HCT116 (cell line): ENCODE results near the gene TOR4A. TPM values are rescaled to one million over a fixed set of nuclear protein-coding genes. Genes with fewer than 3 reads are reported as not detected.

Source experiments
- ATAC-seq: fragments of 200-7000 bp; cut with Tn5 transposase; 2 replicates; pipeline ENCODE4 v1.9.1; 2020; ENCODE audit warnings: mild to moderate bottlenecking, moderate library complexity
- BruUV-seq: library from RNA; stranded (reverse); fragments of 400-500 nt; replicated peaks from 2 replicates; lab custom pipeline; 2021; lab: Mats Ljungman, UMichigan
- CTCF ChIA-PET: fragments of 300-600 bp; sonication (Branson Sonifier 250); formaldehyde crosslinking; loops from one replicate; lab custom pipeline; 2021; ENCODE audit warnings: antibody characterized with exemption; lab: Charles Lee
- POLR2A ChIA-PET: fragments of 300-600, 350-600 bp; sonication (Branson Sonifier 250); formaldehyde crosslinking; loops from one replicate; lab custom pipeline; 2021; ENCODE audit warnings: antibody characterized with exemption; lab: Charles Lee
- RAD21 ChIA-PET, 2 experiments: fragments of 300-600 bp; sonication (Branson Sonifier 250); formaldehyde crosslinking; loops; one replicate each; lab custom pipeline; 2023; ENCODE audit warnings: low total read pairs in 2 of 2; ENCODE audit not compliant: uncharacterized antibody in 2 of 2, unreplicated experiment in 2 of 2, low non-redundant PET in 1 of 2; lab: Charles Lee
- DNase-seq: peaks from one replicate; pipeline ENCODE4 v3.0.0-alpha.2; 2010; ENCODE audit warnings: low read depth, low spot score
- H2AFZ ChIP-seq: fragments of 200-600 bp; shearing (Covaris generic), sonication (generic); 2 replicates; pipeline ENCODE4 v1.6.1; 2017; ENCODE audit warnings: low read depth, mixed run types, mixed read lengths, antibody characterized with exemption, low read length; ENCODE audit not compliant: poor library complexity, severe bottlenecking
- H3K27ac ChIP-seq: 2 replicates; pipeline ENCODE4 v1.5.1; 2012; ENCODE audit warnings: low read depth, low read length
- H3K27me3 ChIP-seq: fragments of 200-600 bp; sonication (generic); 2 replicates; pipeline ENCODE4 v1.6.1; 2016; ENCODE audit warnings: mixed run types, low read length, mixed read lengths; ENCODE audit not compliant: insufficient read depth
- H3K36me3 ChIP-seq, 2 experiments: fragments of 200-500 bp in 1 of 2; fragments of 200-600 bp in 1 of 2; sonication (Bioruptor generic) in 1 of 2; sonication (generic) in 1 of 2; 2 replicates each; pipeline versions ENCODE4 v1.5.1 to v1.6.1; 2014 to 2016; ENCODE audit warnings: low read length in 2 of 2, inconsistent platforms in 1 of 2, mixed read lengths in 1 of 2, mixed run types in 1 of 2; ENCODE audit not compliant: insufficient read depth in 2 of 2, control insufficient read depth in 1 of 2
- H3K4me1 ChIP-seq, 2 experiments: fragments of 200-600 bp in 1 of 2; sonication (generic) in 1 of 2; 2 replicates each; pipeline versions ENCODE4 v1.5.1 to v1.6.1; 2012 to 2017; ENCODE audit warnings: low read length in 2 of 2, inconsistent platforms in 1 of 2, mild to moderate bottlenecking in 1 of 2, mixed read lengths in 1 of 2, mixed run types in 1 of 2, moderate library complexity in 1 of 2; ENCODE audit not compliant: insufficient read depth in 2 of 2, control insufficient read depth in 1 of 2
- H3K4me2 ChIP-seq: fragments of 200-600 bp; sonication (generic); 2 replicates; pipeline ENCODE4 v1.6.1; 2017; ENCODE audit warnings: mixed run types, low read length, mixed read lengths
- H3K4me3 ChIP-seq, 2 experiments: fragments of 200-600 bp in 1 of 2; sonication (generic) in 1 of 2; replicated peaks in 1 of 2; 2 replicates each; pipeline ENCODE4 v1.5.1; 2011 to 2016; ENCODE audit warnings: low read length in 2 of 2, control low read depth in 1 of 2, low read depth in 1 of 2, mild to moderate bottlenecking in 1 of 2, mixed read lengths in 1 of 2, mixed run types in 1 of 2
- H3K79me2 ChIP-seq: fragments of 200-600 bp; sonication (generic); 2 replicates; pipeline ENCODE4 v1.6.1; 2017; ENCODE audit warnings: mild to moderate bottlenecking, mixed run types, low read length, moderate library complexity, mixed read lengths; ENCODE audit not compliant: insufficient read depth
- H3K9ac ChIP-seq: fragments of 200-600 bp; sonication (generic); 2 replicates; pipeline ENCODE4 v1.6.1; 2016; ENCODE audit warnings: low read length, mixed read lengths
- H3K9me2 ChIP-seq: fragments of 200-600 bp; sonication (generic), shearing (Covaris generic); 2 replicates; pipeline ENCODE4 v1.6.1; 2017; ENCODE audit warnings: mixed run types, mild to moderate bottlenecking, moderate library complexity; ENCODE audit not compliant: insufficient read depth
- H3K9me3 ChIP-seq, 2 experiments: fragments of 200-500 bp in 1 of 2; fragments of 200-600 bp in 1 of 2; sonication (Bioruptor generic) in 1 of 2; sonication (generic) in 1 of 2; 2 replicates each; pipeline ENCODE4 v1.6.1; 2014 to 2017; ENCODE audit warnings: low read length in 2 of 2, mixed read lengths in 2 of 2, inconsistent platforms in 1 of 2, low read depth in 1 of 2, mild to moderate bottlenecking in 1 of 2, mixed run types in 1 of 2, moderate library complexity in 1 of 2; ENCODE audit not compliant: control insufficient read depth in 1 of 2, insufficient read depth in 1 of 2
- H4K20me1 ChIP-seq: fragments of 200-600 bp; sonication (generic), shearing (Covaris generic); 2 replicates; pipeline ENCODE4 v1.6.1; 2017; ENCODE audit warnings: mixed run types, mild to moderate bottlenecking, moderate library complexity; ENCODE audit not compliant: insufficient read depth
- CBX3 ChIP-seq: IDR thresholded peaks from 2 replicates; pipeline ENCODE4 v1.6.1; 2012; ENCODE audit warnings: low read depth
- CEBPB ChIP-seq: IDR thresholded peaks from 2 replicates; pipeline ENCODE4 v1.6.1; 2012; ENCODE audit warnings: low read depth
- EGR1 ChIP-seq: IDR thresholded peaks from 2 replicates; pipeline ENCODE4 v1.6.1; 2012; ENCODE audit warnings: low read depth
- ELF1 ChIP-seq: IDR thresholded peaks from 2 replicates; pipeline ENCODE4 v1.6.1; 2012; ENCODE audit warnings: low read depth, borderline replicate concordance
- JUND ChIP-seq: IDR thresholded peaks from 2 replicates; pipeline ENCODE4 v1.6.1; 2012
- POLR2A ChIP-seq: IDR thresholded peaks from 2 replicates; pipeline ENCODE4 v1.7.0; 2011; ENCODE audit warnings: borderline replicate concordance; ENCODE audit not compliant: insufficient read depth, insufficient read length; ENCODE audit errors: extremely low read depth
- POLR2AphosphoS5 ChIP-seq: IDR thresholded peaks from 2 replicates; pipeline ENCODE4 v1.6.1; 2011; ENCODE audit warnings: mild to moderate bottlenecking, low read depth, low read length, moderate library complexity
- RAD21 ChIP-seq: IDR thresholded peaks from 2 replicates; pipeline ENCODE4 v1.6.1; 2012; ENCODE audit warnings: low read depth, mild to moderate bottlenecking
- SIN3A ChIP-seq: IDR thresholded peaks from 2 replicates; pipeline ENCODE4 v1.6.1; 2012; ENCODE audit warnings: low read depth
- SP1 ChIP-seq: IDR thresholded peaks from 2 replicates; pipeline ENCODE4 v1.6.1; 2012; ENCODE audit warnings: low read depth
- SRF ChIP-seq: IDR thresholded peaks from 2 replicates; pipeline ENCODE4 v1.6.1; 2012; ENCODE audit warnings: low read depth
- ZFX ChIP-seq: fragments of 450-650 bp; IDR thresholded peaks from 2 replicates; pipeline ENCODE4 v1.6.1; 2017
- ZNF274 ChIP-seq: fragments of 200-500 bp; sonication (Bioruptor generic); IDR thresholded peaks from 2 replicates; pipeline ENCODE4 v1.6.1; 2014; ENCODE audit warnings: mild to moderate bottlenecking, low read depth, low read length, inconsistent platforms
- intact Hi-C: fragments of 100-400 bp; cut with micrococcal nuclease; formaldehyde crosslinking; loops from 2 replicates; pipeline ENCODE4 v1.10.0; 2022
- total RNA-seq: library from RNA; stranded (reverse); gene quantifications from one replicate; pipeline ENCODE4 v1.2.1, GENCODE V29; 2021; ENCODE audit not compliant: unreplicated experiment
- TF ChIP-seq, protein P1 (sequence below), 3 experiments: fragments of 200-600 bp in 1 of 3; sonication (generic) in 1 of 3; IDR thresholded peaks in 2 of 3; conservative IDR thresholded peaks in 1 of 3; 2 replicates each; pipeline ENCODE4 v1.5.1; 2012 to 2017; ENCODE audit warnings: low read depth in 2 of 3, low read length in 2 of 3, antibody characterized with exemption in 1 of 3, borderline replicate concordance in 1 of 3, control low read depth in 1 of 3, mild to moderate bottlenecking in 1 of 3, mixed read lengths in 1 of 3, mixed run types in 1 of 3, moderate library complexity in 1 of 3; ENCODE audit not compliant: insufficient read depth in 1 of 3
- TF ChIP-seq, protein P2 (sequence below): IDR thresholded peaks from 2 replicates; pipeline ENCODE4 v1.6.1; 2011; ENCODE audit warnings: mild to moderate bottlenecking, low read length, moderate library complexity; ENCODE audit not compliant: insufficient replicate concordance; ENCODE audit errors: extremely low read depth
- TF ChIP-seq, protein P3 (sequence below): IDR thresholded peaks from 2 replicates; pipeline ENCODE4 v1.6.1; 2012
- TF ChIP-seq, protein P4 (sequence below): IDR thresholded peaks from 2 replicates; pipeline ENCODE4 v1.6.1; 2012; ENCODE audit warnings: low read depth

TOR4A gene
- total RNA-seq, 1 experiment from 2014 or later, result 34.0 TPM

DNA sequence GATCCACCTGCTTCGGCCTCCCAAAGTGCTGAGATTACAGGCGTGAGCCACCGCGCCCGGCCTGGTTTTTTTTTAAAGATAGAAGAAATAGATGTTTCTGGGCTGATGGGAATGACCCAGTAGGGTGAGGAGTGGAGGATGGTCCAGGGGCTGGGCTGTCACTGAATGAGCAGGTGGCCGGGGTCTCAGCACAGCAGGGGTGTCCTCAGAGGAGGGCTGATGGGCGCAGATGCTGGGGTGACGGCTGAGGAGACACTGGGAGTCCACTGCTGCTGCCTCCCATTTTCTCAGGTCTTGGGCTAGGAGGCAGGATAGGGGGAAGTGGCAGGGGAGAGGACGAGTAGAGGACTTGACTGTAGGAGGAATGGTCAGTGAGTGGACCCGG is 2.3 kb upstream of the TOR4A start:
- intact Hi-C loops, result no loop called here
- POLR2A ChIA-PET, result interaction anchor here (1.4 kb wide), 1 partner anchor 32 kb away, joined by 3 read pairs; no protein-coding TSS in a partner anchor

More for the DNA sequence above, 2.3 kb upstream of the TOR4A start:
- no TSS peak for BruUV-seq
- Histone ChIP-seq H3K4me1 (peaks cover 31 to 40% of the 10 kb centered on the region in 2 experiments), H2AFZ (no peak overlapping the region), H3K9me2 (no peaks in the 10 kb centered on the region), H3K27me3 (no peaks in the 10 kb centered on the region), H3K27ac (peak overlapping the region; percentile 96; the same call in 1 of the 2 replicates), H3K79me2 (peaks cover 25% of the 10 kb centered on the region), H3K9me3 (no peaks in the 10 kb centered on the region), H3K4me3 (no peak overlapping the region), H3K36me3 (peaks cover 0 to 15% of the 10 kb centered on the region in 2 experiments; a peak in 2 of 4 replicates), H3K9ac (no peak overlapping the region), H3K4me2 (no peak overlapping the region), H4K20me1 (no peaks in the 10 kb centered on the region)
- TF ChIP-seq, protein P1, sequence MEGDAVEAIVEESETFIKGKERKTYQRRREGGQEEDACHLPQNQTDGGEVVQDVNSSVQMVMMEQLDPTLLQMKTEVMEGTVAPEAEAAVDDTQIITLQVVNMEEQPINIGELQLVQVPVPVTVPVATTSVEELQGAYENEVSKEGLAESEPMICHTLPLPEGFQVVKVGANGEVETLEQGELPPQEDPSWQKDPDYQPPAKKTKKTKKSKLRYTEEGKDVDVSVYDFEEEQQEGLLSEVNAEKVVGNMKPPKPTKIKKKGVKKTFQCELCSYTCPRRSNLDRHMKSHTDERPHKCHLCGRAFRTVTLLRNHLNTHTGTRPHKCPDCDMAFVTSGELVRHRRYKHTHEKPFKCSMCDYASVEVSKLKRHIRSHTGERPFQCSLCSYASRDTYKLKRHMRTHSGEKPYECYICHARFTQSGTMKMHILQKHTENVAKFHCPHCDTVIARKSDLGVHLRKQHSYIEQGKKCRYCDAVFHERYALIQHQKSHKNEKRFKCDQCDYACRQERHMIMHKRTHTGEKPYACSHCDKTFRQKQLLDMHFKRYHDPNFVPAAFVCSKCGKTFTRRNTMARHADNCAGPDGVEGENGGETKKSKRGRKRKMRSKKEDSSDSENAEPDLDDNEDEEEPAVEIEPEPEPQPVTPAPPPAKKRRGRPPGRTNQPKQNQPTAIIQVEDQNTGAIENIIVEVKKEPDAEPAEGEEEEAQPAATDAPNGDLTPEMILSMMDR (IDR thresholded peaks at IDR 0.05 in 2 of 3, conservative IDR thresholded peaks at IDR 0.05 in 1 of 3; ENCODE audit: borderline replicate concordance in 1 of 3, insufficient read depth in 1 of 3, low read depth in 2 of 3, low read length in 2 of 3), result no peak
- TF ChIP-seq JUND, result no peak
- TF ChIP-seq SIN3A, result no peak
- no peak for TF ChIP-seq POLR2A
- no peak for TF ChIP-seq ZNF274
- no peak for TF ChIP-seq ELF1
- TF ChIP-seq RAD21, result no peak
- no peak for TF ChIP-seq SRF
- TF ChIP-seq EGR1, result no peak
- TF ChIP-seq, protein P2, sequence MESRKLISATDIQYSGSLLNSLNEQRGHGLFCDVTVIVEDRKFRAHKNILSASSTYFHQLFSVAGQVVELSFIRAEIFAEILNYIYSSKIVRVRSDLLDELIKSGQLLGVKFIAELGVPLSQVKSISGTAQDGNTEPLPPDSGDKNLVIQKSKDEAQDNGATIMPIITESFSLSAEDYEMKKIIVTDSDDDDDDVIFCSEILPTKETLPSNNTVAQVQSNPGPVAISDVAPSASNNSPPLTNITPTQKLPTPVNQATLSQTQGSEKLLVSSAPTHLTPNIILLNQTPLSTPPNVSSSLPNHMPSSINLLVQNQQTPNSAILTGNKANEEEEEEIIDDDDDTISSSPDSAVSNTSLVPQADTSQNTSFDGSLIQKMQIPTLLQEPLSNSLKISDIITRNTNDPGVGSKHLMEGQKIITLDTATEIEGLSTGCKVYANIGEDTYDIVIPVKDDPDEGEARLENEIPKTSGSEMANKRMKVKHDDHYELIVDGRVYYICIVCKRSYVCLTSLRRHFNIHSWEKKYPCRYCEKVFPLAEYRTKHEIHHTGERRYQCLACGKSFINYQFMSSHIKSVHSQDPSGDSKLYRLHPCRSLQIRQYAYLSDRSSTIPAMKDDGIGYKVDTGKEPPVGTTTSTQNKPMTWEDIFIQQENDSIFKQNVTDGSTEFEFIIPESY, result no peak
- no peak for TF ChIP-seq ZFX
- TF ChIP-seq, protein P3, sequence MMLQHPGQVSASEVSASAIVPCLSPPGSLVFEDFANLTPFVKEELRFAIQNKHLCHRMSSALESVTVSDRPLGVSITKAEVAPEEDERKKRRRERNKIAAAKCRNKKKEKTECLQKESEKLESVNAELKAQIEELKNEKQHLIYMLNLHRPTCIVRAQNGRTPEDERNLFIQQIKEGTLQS, result no peak
- TF ChIP-seq POLR2AphosphoS5, result no peak
- TF ChIP-seq, protein P4, sequence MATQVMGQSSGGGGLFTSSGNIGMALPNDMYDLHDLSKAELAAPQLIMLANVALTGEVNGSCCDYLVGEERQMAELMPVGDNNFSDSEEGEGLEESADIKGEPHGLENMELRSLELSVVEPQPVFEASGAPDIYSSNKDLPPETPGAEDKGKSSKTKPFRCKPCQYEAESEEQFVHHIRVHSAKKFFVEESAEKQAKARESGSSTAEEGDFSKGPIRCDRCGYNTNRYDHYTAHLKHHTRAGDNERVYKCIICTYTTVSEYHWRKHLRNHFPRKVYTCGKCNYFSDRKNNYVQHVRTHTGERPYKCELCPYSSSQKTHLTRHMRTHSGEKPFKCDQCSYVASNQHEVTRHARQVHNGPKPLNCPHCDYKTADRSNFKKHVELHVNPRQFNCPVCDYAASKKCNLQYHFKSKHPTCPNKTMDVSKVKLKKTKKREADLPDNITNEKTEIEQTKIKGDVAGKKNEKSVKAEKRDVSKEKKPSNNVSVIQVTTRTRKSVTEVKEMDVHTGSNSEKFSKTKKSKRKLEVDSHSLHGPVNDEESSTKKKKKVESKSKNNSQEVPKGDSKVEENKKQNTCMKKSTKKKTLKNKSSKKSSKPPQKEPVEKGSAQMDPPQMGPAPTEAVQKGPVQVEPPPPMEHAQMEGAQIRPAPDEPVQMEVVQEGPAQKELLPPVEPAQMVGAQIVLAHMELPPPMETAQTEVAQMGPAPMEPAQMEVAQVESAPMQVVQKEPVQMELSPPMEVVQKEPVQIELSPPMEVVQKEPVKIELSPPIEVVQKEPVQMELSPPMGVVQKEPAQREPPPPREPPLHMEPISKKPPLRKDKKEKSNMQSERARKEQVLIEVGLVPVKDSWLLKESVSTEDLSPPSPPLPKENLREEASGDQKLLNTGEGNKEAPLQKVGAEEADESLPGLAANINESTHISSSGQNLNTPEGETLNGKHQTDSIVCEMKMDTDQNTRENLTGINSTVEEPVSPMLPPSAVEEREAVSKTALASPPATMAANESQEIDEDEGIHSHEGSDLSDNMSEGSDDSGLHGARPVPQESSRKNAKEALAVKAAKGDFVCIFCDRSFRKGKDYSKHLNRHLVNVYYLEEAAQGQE, result no peak
- no peak for TF ChIP-seq CEBPB
- TF ChIP-seq SP1, result no peak
- no peak for TF ChIP-seq CBX3
- RAD21 ChIA-PET, result no interaction called here
- DNase-seq (no peak), ATAC-seq (no peak)
- CTCF ChIA-PET, result interaction anchor here (1.1 to 1.3 kb wide), 2 partner anchors 12 to 38 kb away, joined by 3 to 4 read pairs; no protein-coding TSS in a partner anchor
